ENCODE results near the gene GNAL.
A peak's percentile ranks its signal among the peaks of the same experiment; 100 is the strongest.

DNA sequence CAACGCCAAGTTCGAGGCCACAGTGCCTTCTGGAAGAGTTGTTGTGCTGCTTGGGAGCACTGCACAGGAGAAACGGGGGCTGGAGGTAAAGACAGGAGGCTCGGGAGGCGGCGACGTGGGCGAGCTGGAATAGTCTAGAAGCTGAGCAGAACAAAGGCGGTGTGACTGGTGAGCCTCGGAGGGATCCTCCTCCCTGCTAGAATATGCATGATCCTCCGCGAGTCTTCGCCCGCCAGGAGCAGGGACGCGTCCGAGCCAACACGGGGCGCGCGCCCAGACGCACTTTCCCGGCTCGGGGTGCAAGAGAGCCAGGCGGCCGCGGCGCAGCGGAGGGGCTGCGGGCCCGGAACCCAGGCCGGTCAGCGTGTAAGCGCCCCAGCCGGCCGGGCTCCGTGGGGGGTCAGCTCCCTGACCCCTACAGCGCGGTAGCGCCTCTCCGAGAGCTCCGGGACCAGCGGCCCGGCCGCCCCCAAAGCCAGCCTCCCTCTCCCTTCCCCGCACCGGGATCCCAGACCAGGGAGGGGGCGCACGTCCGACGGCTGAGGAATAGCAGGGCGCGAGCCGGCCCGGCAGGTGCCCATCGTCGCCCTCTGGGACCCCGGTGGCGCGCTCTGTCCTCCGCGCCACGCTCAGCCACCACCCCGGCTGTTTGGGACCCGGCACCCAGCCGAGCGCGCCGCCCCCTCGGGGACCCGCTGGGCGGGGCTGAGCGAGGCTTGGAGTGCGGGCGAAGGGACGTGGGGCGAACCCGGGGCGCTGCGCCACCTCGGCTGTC lies 62.5 kb downstream of the GNAL start:
- TF ChIP-seq, protein P1, sequence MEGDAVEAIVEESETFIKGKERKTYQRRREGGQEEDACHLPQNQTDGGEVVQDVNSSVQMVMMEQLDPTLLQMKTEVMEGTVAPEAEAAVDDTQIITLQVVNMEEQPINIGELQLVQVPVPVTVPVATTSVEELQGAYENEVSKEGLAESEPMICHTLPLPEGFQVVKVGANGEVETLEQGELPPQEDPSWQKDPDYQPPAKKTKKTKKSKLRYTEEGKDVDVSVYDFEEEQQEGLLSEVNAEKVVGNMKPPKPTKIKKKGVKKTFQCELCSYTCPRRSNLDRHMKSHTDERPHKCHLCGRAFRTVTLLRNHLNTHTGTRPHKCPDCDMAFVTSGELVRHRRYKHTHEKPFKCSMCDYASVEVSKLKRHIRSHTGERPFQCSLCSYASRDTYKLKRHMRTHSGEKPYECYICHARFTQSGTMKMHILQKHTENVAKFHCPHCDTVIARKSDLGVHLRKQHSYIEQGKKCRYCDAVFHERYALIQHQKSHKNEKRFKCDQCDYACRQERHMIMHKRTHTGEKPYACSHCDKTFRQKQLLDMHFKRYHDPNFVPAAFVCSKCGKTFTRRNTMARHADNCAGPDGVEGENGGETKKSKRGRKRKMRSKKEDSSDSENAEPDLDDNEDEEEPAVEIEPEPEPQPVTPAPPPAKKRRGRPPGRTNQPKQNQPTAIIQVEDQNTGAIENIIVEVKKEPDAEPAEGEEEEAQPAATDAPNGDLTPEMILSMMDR (conservative IDR thresholded peaks at IDR 0.05; ENCODE audit: low read depth in 2 of 2) = no peak
- TF ChIP-seq, protein P2, sequence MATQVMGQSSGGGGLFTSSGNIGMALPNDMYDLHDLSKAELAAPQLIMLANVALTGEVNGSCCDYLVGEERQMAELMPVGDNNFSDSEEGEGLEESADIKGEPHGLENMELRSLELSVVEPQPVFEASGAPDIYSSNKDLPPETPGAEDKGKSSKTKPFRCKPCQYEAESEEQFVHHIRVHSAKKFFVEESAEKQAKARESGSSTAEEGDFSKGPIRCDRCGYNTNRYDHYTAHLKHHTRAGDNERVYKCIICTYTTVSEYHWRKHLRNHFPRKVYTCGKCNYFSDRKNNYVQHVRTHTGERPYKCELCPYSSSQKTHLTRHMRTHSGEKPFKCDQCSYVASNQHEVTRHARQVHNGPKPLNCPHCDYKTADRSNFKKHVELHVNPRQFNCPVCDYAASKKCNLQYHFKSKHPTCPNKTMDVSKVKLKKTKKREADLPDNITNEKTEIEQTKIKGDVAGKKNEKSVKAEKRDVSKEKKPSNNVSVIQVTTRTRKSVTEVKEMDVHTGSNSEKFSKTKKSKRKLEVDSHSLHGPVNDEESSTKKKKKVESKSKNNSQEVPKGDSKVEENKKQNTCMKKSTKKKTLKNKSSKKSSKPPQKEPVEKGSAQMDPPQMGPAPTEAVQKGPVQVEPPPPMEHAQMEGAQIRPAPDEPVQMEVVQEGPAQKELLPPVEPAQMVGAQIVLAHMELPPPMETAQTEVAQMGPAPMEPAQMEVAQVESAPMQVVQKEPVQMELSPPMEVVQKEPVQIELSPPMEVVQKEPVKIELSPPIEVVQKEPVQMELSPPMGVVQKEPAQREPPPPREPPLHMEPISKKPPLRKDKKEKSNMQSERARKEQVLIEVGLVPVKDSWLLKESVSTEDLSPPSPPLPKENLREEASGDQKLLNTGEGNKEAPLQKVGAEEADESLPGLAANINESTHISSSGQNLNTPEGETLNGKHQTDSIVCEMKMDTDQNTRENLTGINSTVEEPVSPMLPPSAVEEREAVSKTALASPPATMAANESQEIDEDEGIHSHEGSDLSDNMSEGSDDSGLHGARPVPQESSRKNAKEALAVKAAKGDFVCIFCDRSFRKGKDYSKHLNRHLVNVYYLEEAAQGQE (IDR thresholded peaks at IDR 0.05; ENCODE audit: unreplicated experiment) = no peak
- peak; percentile 78 for TF ChIP-seq POLR2AphosphoS5 (IDR thresholded peaks at IDR 0.05; ENCODE audit: low read depth)
- peak; percentile 25 for TF ChIP-seq EZH2 (IDR thresholded peaks at IDR 0.05; ENCODE audit: low read depth, unreplicated experiment)
- TF ChIP-seq EZH2phosphoT487 (IDR thresholded peaks at IDR 0.05; ENCODE audit: unreplicated experiment) = no peak
- TF ChIP-seq, protein P3, sequence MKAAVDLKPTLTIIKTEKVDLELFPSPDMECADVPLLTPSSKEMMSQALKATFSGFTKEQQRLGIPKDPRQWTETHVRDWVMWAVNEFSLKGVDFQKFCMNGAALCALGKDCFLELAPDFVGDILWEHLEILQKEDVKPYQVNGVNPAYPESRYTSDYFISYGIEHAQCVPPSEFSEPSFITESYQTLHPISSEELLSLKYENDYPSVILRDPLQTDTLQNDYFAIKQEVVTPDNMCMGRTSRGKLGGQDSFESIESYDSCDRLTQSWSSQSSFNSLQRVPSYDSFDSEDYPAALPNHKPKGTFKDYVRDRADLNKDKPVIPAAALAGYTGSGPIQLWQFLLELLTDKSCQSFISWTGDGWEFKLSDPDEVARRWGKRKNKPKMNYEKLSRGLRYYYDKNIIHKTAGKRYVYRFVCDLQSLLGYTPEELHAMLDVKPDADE (IDR thresholded peaks at IDR 0.05) = no peak
- TF ChIP-seq ZNF114 (CRISPR knock-in tag; IDR thresholded peaks at IDR 0.05) = no peak
- TF ChIP-seq CREB1 (CRISPR knock-in tag; IDR thresholded peaks at IDR 0.05; ENCODE audit: low read depth) = no peak
- TF ChIP-seq ZNF331 (CRISPR knock-in tag; IDR thresholded peaks at IDR 0.05; ENCODE audit: low read depth) = no peak
- TF ChIP-seq JUNB (IDR thresholded peaks at IDR 0.05; ENCODE audit: unreplicated experiment) = no peak

All from GM23338 (cell line).